ENCODE results near the gene INTS11. TPM values are rescaled to one million over a fixed set of nuclear protein-coding genes. Genes with fewer than 3 reads are reported as not detected.

The INTS11 gene
- total RNA-seq, 2 experiments from 2014 or later: 117 to 151 TPM

- Mint-ChIP-seq H3K36me3 (ENCODE audit: low read depth) (no peaks in the 10 kb centered on the region), H3K4me3 (no peak overlapping the region), H3K9me3 (ENCODE audit: low read depth) (no peaks in the 10 kb centered on the region), H3K4me1 (no peaks in the 10 kb centered on the region), H3K27me3 (no peaks in the 10 kb centered on the region), H3K27ac (no peak overlapping the region)
- CTCF ChIA-PET: interaction anchor here (0.6 to 1.6 kb wide), 2 partner anchors 170 to 194 kb away, joined by 4 to 9 read pairs; no protein-coding TSS in a partner anchor
- POLR2A ChIA-PET: interaction anchor here (0.5 to 0.6 kb wide), 2 partner anchors 75 to 389 kb away, joined by 3 to 5 read pairs; no protein-coding TSS in a partner anchor
- DNase-seq (peak; percentile 74), ATAC-seq (peak; percentile 72)
- intact Hi-C loops (cut with DNase I, micrococcal nuclease): loop anchor here (1.0 to 5.0 kb wide), 3 partner anchors 169 to 309 kb away; partner anchors contain the start of gene PERM1 (in 1 of the 2)
Measured at GRCh38 chr1:1291548-1292441, 32.7 kb downstream of the INTS11 start.

- POLR2A ChIA-PET: interaction anchor here (0.5 to 0.6 kb wide), 2 partner anchors 74 to 389 kb away, joined by 3 to 5 read pairs; no protein-coding TSS in a partner anchor
- intact Hi-C loops (cut with DNase I, micrococcal nuclease): loop anchor here (5.0 kb wide), 2 partner anchors 169 to 309 kb away; partner anchors contain the start of gene PERM1 (in 1 of the 2)
- Mint-ChIP-seq H3K9me3 (ENCODE audit: low read depth) (no peaks in the 10 kb centered on the region), H3K27me3 (no peaks in the 10 kb centered on the region), H3K36me3 (ENCODE audit: low read depth) (no peaks in the 10 kb centered on the region), H3K27ac (no peak overlapping the region), H3K4me1 (no peaks in the 10 kb centered on the region), H3K4me3 (no peak overlapping the region)
- ATAC-seq: no peak
- CTCF ChIA-PET: interaction anchor here (0.6 to 1.6 kb wide), 3 partner anchors 169 to 258 kb away, joined by 4 to 9 read pairs (median 4); no protein-coding TSS in a partner anchor
- no peak for DNase-seq
Measured at GRCh38 chr1:1291023-1291528, 33.4 kb downstream of the INTS11 start.

- DNase-seq (peak; percentile 80), ATAC-seq (peak; percentile 65)
- no peaks in the 10 kb centered on the region for H3K36me3 Mint-ChIP-seq (ENCODE audit: low read depth)
- no peaks in the 10 kb centered on the region for H3K9me3 Mint-ChIP-seq (ENCODE audit: low read depth)
- ChIA-PET POLR2A (no interaction called here), CTCF (interaction anchor here (0.7 kb wide), 1 partner anchor 257 kb away, joined by 4 read pairs; no protein-coding TSS in a partner anchor)
- no peak overlapping the region for H3K4me3 Mint-ChIP-seq
- H3K27me3 Mint-ChIP-seq: no peaks in the 10 kb centered on the region
- no peaks in the 10 kb centered on the region for H3K4me1 Mint-ChIP-seq
- intact Hi-C loops (cut with DNase I, micrococcal nuclease): loop anchor here (5.0 kb wide), 2 partner anchors 168 to 308 kb away; partner anchors contain the start of gene PERM1 (in 1 of the 2)
- H3K27ac Mint-ChIP-seq: no peak overlapping the region
Measured at GRCh38 chr1:1290238-1290731, 34.2 kb downstream of the INTS11 start.

GRCh38 chr1:1287288-1288110 is 37.0 kb downstream of the INTS11 start:
- Mint-ChIP-seq H3K27ac (no peak overlapping the region), H3K27me3 (no peaks in the 10 kb centered on the region), H3K9me3 (ENCODE audit: low read depth) (no peaks in the 10 kb centered on the region), H3K36me3 (ENCODE audit: low read depth) (no peaks in the 10 kb centered on the region), H3K4me1 (no peaks in the 10 kb centered on the region), H3K4me3 (no peak overlapping the region)
- ChIA-PET CTCF (no interaction called here), POLR2A (no interaction called here)
- DNase-seq (peak; percentile 32), ATAC-seq (no peak)
- intact Hi-C loops (cut with DNase I, micrococcal nuclease): no loop called here

GRCh38 chr1:1286313-1287261 is 37.9 kb downstream of the INTS11 start:
- ChIA-PET POLR2A (no interaction called here), CTCF (no interaction called here)
- no peak for ATAC-seq

GRCh38 chr1:1285611-1286311 is 38.7 kb downstream of the INTS11 start:
- no peak for DNase-seq
- H3K4me3 Mint-ChIP-seq: no peak overlapping the region
- H3K27me3 Mint-ChIP-seq: no peaks in the 10 kb centered on the region
- no peak overlapping the region for H3K27ac Mint-ChIP-seq
- no peak for ATAC-seq
- POLR2A ChIA-PET: no interaction called here
- H3K4me1 Mint-ChIP-seq: no peaks in the 10 kb centered on the region
- CTCF ChIA-PET: no interaction called here
- no peaks in the 10 kb centered on the region for H3K36me3 Mint-ChIP-seq (ENCODE audit: low read depth)
- no peaks in the 10 kb centered on the region for H3K9me3 Mint-ChIP-seq (ENCODE audit: low read depth)
- intact Hi-C loops (cut with DNase I, micrococcal nuclease): no loop called here

More at GRCh38 chr1:1286313-1287261, 37.9 kb downstream of the INTS11 start:
- no peaks in the 10 kb centered on the region for H3K4me1 Mint-ChIP-seq
- H3K9me3 Mint-ChIP-seq (ENCODE audit: low read depth): no peaks in the 10 kb centered on the region
- DNase-seq: no peak
- no peaks in the 10 kb centered on the region for H3K36me3 Mint-ChIP-seq (ENCODE audit: low read depth)
- intact Hi-C loops (cut with DNase I, micrococcal nuclease): no loop called here
- no peaks in the 10 kb centered on the region for H3K27me3 Mint-ChIP-seq
- no peak overlapping the region for H3K27ac Mint-ChIP-seq
- no peak overlapping the region for H3K4me3 Mint-ChIP-seq

- CTCF ChIA-PET: interaction anchor here (0.8 kb wide), 1 partner anchor 15 kb away, joined by 3 read pairs; no protein-coding TSS in a partner anchor
- intact Hi-C loops (cut with DNase I, micrococcal nuclease): no loop called here
- no peak for ATAC-seq
Measured at GRCh38 chr1:1285102-1285571, 39.3 kb downstream of the INTS11 start.

GRCh38 chr1:1284221-1285101 is 40.0 kb downstream of the INTS11 start:
- no peaks in the 10 kb centered on the region for H3K4me1 Mint-ChIP-seq
- POLR2A ChIA-PET: no interaction called here
- H3K4me3 Mint-ChIP-seq: no peak overlapping the region
- no peak for ATAC-seq
- no peak overlapping the region for H3K27ac Mint-ChIP-seq
- no peak for DNase-seq
- H3K36me3 Mint-ChIP-seq (ENCODE audit: low read depth): no peaks in the 10 kb centered on the region
- intact Hi-C loops (cut with DNase I, micrococcal nuclease): no loop called here
- H3K9me3 Mint-ChIP-seq (ENCODE audit: low read depth): no peaks in the 10 kb centered on the region
- CTCF ChIA-PET: interaction anchor here (0.8 kb wide), 1 partner anchor 16 kb away, joined by 3 read pairs; no protein-coding TSS in a partner anchor
- no peaks in the 10 kb centered on the region for H3K27me3 Mint-ChIP-seq

More at GRCh38 chr1:1285102-1285571, 39.3 kb downstream of the INTS11 start:
- no peaks in the 10 kb centered on the region for H3K4me1 Mint-ChIP-seq
- H3K36me3 Mint-ChIP-seq (ENCODE audit: low read depth): no peaks in the 10 kb centered on the region
- no peaks in the 10 kb centered on the region for H3K9me3 Mint-ChIP-seq (ENCODE audit: low read depth)
- H3K27ac Mint-ChIP-seq: no peak overlapping the region
- no peak for DNase-seq
- no peak overlapping the region for H3K4me3 Mint-ChIP-seq
- POLR2A ChIA-PET: no interaction called here
- no peaks in the 10 kb centered on the region for H3K27me3 Mint-ChIP-seq

- no peaks in the 10 kb centered on the region for H3K27me3 Mint-ChIP-seq
- intact Hi-C loops (cut with DNase I, micrococcal nuclease): no loop called here
- DNase-seq: peak; percentile 35
- POLR2A ChIA-PET: no interaction called here
- H3K4me1 Mint-ChIP-seq: no peaks in the 10 kb centered on the region
- no peaks in the 10 kb centered on the region for H3K9me3 Mint-ChIP-seq (ENCODE audit: low read depth)
- CTCF ChIA-PET: interaction anchor here (1.1 kb wide), 1 partner anchor 10 kb away, joined by 3 read pairs; the partner anchor contains the start of gene UBE2J2
- no peak for ATAC-seq
- no peak overlapping the region for H3K27ac Mint-ChIP-seq
- no peak overlapping the region for H3K4me3 Mint-ChIP-seq
- H3K36me3 Mint-ChIP-seq (ENCODE audit: low read depth): no peaks in the 10 kb centered on the region
Measured at GRCh38 chr1:1283821-1284220, 40.6 kb downstream of the INTS11 start.

All from activated CD4-positive, alpha-beta T cell treated with anti-CD3 and anti-CD28 coated beads for 36 hours (primary cell).